ENCODE data around the gene WDR41.

DNA sequence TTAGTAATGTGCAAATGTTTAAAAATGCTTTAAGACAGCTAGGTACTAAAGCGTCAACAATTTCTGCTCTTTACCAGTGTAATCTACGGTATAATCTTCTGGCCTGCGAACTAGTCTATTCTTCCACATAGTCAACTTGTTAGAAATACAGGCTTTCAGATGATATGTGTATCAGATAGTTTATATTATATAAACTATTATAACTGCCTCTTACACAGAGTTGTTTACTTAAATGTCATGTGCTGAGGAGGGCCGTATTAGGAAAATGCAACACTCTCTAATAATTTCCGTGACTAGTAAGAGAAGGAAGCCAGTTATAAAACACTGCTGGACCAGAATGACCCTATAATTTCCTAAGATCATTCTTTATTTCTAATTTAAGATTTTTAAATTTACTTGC, 63.6 kb downstream of the WDR41 start:
- TF ChIP-seq, protein P1, sequence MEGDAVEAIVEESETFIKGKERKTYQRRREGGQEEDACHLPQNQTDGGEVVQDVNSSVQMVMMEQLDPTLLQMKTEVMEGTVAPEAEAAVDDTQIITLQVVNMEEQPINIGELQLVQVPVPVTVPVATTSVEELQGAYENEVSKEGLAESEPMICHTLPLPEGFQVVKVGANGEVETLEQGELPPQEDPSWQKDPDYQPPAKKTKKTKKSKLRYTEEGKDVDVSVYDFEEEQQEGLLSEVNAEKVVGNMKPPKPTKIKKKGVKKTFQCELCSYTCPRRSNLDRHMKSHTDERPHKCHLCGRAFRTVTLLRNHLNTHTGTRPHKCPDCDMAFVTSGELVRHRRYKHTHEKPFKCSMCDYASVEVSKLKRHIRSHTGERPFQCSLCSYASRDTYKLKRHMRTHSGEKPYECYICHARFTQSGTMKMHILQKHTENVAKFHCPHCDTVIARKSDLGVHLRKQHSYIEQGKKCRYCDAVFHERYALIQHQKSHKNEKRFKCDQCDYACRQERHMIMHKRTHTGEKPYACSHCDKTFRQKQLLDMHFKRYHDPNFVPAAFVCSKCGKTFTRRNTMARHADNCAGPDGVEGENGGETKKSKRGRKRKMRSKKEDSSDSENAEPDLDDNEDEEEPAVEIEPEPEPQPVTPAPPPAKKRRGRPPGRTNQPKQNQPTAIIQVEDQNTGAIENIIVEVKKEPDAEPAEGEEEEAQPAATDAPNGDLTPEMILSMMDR (IDR thresholded peaks at IDR 0.05) = no peak
- no peak for TF ChIP-seq POLR2A (IDR thresholded peaks at IDR 0.05)
